NK-92 (cell line): ENCODE data around the gene WNT4.

ENCODE experiments used
- DNase-seq: peaks from one replicate; lab custom pipeline; 2025; ENCODE audit not compliant: unreplicated experiment; lab: John Stamatoyannopoulos, UW

The WNT4 gene

DNA sequence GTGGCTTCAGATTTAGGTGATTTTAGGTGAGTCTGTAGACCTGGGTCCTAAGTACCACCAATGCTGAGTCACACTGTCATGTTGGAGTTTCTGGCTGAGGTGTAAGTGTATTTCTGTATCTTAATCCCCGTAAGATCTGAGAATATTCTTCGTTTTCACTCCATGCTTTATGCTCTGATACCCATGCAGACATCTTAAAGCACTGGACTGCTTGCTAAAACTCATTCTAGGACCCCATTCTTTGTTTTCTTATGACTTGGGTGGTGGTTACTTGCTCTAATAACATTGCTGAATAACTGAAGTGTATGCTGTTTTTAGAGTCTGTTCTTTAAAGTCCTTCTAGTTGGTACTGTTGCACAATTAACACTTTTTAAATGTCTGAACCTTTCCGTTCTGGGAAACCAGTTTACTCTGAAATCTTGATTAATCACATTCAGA lies 53.7 kb downstream of the WNT4 start:
- DNase-seq: no peak

DNA sequence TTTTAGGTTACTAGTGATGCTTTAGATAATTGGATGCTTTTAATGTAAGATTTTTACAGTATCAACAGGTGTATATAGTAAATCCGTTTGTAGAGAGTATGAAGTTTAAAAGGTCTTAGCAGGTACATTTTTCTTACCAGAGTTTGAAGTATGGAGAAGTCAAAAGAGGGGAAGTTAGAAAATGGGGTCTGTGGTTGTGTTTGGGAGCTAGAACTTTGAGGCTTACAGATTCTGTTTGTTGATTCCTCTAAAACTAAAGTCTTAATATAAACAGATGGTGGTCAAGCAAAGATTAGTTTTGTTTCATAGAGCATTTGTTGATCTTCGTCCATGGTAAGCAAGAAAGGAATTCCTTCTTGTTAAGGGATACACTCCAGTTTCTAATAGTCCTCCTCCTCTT lies 54.6 kb downstream of the WNT4 start:
- DNase-seq: no peak

DNA sequence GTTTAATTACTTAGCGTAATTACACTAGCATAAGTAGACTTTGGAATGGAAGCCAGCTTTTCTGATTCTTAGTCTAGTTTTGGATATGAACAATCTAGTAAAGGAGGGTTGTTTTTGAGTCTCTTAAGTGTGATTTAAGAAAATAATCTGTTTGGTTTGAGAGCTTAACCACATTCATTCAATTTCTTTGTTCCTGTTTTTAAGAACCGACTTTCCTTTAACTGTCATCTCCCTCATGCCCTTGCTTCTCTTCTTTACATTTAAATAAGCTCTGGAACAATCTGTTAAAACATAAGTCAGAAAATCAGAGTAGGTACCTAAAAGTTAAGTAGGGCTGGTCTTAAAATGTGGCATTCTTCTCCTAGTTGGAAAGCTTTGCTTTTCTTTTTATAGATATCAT lies 62.7 kb downstream of the WNT4 start:
- DNase-seq: no peak

DNA sequence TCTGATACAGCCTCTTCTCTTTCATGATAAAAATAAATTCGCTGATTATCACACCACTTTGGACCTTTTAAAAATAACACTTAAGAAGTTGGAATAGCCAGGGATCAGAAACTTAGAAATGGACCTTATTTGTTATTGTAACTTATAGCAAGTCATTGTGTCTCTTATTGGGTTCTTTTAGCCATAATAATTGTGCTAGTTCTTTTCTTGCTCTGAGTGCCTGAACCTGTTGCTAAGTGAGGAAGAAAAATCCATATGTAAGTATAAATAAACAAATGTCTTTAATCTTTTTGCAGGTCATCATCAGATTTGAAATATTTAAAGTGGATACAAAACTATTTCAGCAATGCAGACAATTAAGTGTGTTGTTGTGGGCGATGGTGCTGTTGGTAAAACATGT lies 64.8 kb downstream of the WNT4 start:
- no peak for DNase-seq

DNA sequence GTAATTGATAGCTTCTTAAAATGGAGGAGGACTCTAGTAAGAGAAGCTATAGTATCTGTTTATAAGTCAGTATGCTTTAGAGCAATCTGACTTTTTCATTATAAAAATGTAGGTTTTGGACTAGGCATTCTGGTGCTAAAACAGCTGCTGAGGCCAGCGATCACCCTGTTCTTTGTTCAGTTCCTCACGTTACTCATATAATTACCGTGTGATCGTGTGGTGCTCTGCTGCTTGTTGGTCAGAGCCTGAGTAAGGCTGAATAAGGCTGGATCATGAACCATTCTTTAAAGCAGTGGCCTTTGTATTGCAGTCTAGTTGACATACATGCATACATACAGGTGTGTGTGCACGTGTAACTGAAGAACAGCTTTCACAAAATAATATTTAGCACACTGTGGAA lies 65.2 kb downstream of the WNT4 start:
- DNase-seq: no peak

DNA sequence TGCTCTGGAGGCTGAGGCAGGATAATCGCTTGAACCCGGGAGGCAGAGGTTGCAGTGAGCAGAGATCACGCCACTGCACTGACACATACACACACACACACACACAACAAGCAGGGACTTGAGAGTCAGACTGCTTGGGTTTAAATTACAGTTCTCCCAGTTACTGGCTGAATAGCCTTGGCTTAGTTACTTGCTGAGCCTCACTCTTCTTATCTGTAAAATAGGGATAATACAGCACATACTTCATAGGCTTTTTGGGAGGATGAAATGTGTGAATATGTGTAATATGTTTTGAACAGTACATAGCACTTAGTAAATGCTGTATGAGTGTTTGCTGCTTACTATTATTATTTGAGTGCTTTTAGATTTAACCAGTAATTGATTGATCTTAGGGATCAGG lies 66.6 kb downstream of the WNT4 start:
- no peak for DNase-seq

DNA sequence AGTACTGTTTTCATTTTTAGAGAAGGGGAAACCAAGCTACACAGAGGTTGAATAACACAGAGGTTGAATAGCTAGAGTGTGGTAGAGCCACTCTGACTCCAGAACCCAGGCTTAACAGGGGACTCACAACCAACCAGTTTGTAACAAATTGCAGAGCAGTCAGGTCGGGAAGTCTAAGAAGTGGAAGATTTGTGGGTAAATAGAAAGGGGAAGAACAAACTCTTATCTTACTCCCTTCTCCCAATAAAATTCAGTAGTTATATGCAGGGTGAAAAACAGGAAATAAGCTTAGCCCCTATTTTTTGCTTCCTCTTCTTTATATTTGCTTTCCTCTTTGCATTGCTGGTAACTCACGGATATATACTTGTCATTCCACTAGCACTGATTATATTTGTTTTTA lies 67.2 kb downstream of the WNT4 start:
- no peak for DNase-seq

DNA sequence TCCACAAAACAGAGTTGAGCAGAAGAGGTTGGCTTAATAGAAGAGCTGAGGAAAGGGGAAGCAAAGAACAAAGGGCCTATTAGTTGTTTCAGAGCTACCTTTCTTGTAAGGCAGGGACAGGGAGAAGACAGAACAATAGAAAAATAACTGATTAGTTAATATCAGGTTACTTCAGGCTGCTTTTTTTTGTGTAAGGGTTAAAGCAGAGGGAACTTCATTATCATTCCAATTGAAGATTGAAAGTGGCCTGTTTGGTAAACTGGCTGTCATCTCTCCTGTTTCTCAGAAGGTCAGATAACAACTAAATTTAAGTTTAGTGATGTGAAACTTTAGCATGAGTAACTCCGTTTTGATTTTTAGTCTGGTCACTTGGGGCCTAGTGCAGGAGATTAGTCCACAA lies 68.1 kb downstream of the WNT4 start:
- DNase-seq: no peak

DNA sequence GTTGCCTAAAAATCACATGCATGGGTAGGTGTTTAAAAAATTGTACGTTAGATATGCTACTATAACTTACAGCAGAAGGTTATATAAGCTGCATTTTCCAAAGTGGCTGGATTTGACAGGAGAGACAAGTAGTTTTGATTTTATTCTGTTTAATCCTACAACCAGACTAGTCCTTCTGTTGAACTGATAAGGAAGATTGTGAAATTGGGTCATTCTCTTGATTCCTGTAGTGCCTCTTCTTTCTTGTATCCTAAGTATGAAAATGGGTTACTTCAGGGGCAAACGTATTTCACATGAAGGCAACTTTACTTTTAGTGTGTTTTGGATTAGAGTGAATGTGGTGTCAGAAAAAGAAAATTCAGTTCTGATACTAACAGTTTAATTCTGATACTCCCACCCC lies 71.4 kb downstream of the WNT4 start:
- no peak for DNase-seq
